D721Med (cell line): ENCODE measurements around the gene NCS1.

Experiments
- DNase-seq: peaks from one replicate; pipeline ENCODE4 v3.0.0; 2011; ENCODE audit warnings: low spot score; ENCODE audit not compliant: insufficient read length
- FAIRE-seq: peaks from 2 replicates; lab custom pipeline; 2011; peaks lifted over from hg19 to GRCh38; lab: Jason Lieb, UNC
- CTCF ChIP-seq: IDR thresholded peaks from 2 replicates; pipeline ENCODE4 v1.5.1; 2012; ENCODE audit warnings: mild to moderate bottlenecking, control low read depth; ENCODE audit not compliant: insufficient read depth; ENCODE audit errors: missing control alignments

Gene NCS1

GRCh38 chr9:130181678-130182380 lies 9.6 kb downstream of the NCS1 start:
- FAIRE-seq (no peak), DNase-seq (no peak)
- TF ChIP-seq CTCF, result no peak

- DNase-seq, result no peak
- TF ChIP-seq CTCF, result no peak
- no peak for FAIRE-seq
Observed at GRCh38 chr9:130182381-130182909, 10.2 kb downstream of the NCS1 start.

GRCh38 chr9:130183133-130183762 lies 11.0 kb downstream of the NCS1 start:
- DNase-seq (no peak), FAIRE-seq (no peak)
- no peak for TF ChIP-seq CTCF

- no peak for FAIRE-seq
- TF ChIP-seq CTCF, result no peak
- DNase-seq, result no peak
Observed at GRCh38 chr9:130185017-130185416, 12.8 kb downstream of the NCS1 start.

- TF ChIP-seq CTCF, result no peak
- DNase-seq (no peak), FAIRE-seq (no peak)
Observed at GRCh38 chr9:130185490-130186031, 13.4 kb downstream of the NCS1 start.

- TF ChIP-seq CTCF, result no peak
- no peak for FAIRE-seq
Observed at GRCh38 chr9:130186051-130186450, 13.8 kb downstream of the NCS1 start.

More at GRCh38 chr9:130186051-130186450, 13.8 kb downstream of the NCS1 start:
- DNase-seq, result no peak
